Stimulated activated CD8-positive, alpha-beta memory T cell treated with anti-CD3 and anti-CD28 coated beads, Interleukin-15, amount 100 ng/mL, for 24 hours (primary cell): ENCODE data around the gene IGHMBP2.

ENCODE experiments used
- DNase-seq: peaks from one replicate; pipeline ENCODE4 v3.0.0-alpha.2; 2020; ENCODE audit warnings: low read depth

IGHMBP2 gene

DNA sequence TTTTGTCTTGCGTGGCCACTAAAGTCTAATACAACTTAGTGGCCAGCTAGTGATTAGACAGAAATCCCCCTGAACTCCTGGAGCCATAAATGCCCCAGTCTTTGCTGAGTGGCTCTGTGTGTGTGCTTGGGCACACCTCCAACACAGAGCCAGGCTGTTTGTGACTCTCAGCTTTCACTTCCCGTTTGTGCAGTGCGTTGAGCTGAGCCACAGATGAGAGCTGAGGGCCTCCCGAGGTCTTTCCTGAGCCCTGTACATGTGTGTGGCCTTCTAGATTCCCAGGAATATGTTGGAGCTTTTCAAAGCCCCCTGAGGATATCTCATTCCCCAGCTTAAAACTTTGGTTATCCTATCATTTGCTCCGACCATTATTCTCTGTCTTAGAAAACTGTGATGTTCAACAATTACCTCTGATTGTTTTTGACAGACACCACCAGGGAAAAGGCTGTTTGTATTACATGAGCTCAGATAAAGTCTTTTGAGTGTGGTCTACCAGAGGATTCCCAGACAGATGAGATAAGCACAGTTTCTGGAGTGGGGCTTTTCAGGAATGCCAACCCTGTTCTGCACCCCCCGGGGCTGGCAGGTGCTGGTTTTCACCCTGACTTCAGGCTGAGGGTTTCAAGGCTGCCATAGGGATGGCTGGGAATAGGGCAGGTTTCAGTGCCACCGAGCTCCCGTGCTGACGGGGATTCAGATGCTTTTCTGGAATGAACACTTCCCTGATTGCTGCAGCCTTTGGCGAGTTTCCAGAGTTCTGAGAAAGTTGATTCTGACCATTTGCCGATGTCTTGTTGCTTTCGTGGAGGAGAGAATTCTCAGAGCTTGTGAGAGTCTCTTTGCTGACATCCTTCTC, 23.8 kb downstream of the IGHMBP2 start:
- DNase-seq: no peak

DNA sequence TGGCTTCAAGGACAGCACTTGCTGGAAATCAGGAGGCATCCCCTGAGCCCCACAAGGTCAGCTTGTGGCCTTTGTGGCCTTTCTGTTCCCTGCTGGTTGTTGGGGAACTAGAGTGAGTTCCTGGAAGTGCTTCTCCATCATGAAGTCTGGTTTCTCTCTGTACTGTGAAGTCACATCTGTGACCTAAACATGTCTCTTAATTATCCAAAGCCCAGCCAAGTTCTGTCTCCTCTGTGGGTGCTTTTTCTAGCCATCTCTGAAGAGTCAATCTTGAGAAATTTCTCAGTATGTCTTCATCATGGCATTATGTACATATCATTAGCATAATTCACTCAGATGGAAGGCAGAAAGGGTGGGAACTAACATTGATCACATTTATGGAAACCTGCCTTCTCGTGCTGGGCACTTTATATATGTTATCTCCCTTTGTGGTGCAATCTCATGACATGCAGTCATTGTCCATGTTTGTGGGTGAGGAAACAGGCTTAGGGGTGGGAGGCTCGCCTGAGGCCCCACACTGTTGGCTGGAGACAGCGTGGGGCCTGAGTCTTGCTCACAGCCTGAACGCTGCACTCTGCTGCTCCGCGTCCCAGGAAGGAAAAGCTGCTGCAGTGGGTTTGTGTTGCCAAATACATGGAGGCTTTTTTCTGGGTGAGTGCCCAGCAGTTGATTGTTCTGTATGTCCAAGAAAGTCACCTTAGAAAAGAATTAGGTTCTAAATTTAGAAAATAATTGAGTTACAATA, 24.6 kb downstream of the IGHMBP2 start:
- DNase-seq: no peak

DNA sequence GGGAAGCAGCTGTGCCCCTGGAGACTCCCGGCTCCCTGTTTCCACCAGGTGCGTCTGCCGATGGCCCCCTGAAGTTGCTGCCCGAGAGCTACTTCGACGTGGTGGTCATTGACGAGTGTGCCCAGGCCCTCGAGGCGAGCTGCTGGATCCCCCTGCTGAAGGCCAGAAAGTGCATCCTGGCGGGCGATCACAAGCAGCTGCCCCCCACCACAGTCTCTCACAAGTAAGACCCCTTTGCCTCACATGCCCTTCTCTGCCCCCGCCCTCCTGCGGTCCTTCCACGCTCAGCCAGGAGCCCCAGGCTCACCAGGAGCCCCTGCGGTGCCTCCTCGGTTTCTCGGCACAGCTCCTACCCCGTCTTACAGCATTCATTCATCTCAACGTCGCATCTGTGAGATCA, 25.4 kb downstream of the IGHMBP2 start:
- DNase-seq: no peak

DNA sequence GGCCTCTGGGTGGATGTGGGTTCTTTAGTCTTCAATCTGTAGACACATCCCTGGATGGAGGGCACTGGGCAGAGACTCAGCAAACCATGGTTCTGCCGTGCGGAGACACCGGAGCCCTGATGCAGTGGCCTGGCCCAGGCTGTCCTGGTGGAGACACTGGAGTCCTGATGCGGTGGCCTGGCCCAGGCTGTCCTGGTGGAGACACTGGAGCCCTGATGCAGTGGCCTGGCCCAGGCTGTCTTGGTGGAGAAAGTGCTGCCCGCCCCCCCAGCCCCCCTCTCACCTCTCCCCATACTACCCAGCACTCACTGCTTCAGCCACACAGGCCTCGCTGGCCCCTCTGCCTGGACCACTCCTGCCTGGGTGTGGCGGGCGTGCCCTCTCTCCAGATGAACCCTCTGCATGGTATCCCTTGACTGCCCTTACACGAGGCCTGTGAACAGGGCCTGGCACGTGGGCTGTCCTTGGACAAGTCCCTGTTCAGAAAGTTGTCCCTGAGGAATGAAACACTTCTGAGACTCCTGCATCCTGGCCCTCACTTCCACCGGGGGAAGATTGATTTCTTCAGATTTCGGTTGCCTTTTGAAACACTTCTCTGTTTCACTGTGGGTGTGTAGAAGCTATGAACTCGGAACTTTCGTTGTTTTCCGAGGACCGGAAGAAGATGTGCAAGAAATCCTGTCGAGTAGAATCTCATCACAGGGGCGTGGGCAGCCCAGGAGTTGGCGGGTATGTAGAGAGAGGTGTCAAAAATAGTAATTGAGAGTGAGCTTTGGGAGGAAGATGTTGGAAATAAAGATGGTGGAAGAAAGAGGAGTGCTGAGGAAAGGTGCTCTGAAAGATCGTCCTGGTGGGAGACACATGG, 26.2 kb downstream of the IGHMBP2 start:
- DNase-seq: no peak

DNA sequence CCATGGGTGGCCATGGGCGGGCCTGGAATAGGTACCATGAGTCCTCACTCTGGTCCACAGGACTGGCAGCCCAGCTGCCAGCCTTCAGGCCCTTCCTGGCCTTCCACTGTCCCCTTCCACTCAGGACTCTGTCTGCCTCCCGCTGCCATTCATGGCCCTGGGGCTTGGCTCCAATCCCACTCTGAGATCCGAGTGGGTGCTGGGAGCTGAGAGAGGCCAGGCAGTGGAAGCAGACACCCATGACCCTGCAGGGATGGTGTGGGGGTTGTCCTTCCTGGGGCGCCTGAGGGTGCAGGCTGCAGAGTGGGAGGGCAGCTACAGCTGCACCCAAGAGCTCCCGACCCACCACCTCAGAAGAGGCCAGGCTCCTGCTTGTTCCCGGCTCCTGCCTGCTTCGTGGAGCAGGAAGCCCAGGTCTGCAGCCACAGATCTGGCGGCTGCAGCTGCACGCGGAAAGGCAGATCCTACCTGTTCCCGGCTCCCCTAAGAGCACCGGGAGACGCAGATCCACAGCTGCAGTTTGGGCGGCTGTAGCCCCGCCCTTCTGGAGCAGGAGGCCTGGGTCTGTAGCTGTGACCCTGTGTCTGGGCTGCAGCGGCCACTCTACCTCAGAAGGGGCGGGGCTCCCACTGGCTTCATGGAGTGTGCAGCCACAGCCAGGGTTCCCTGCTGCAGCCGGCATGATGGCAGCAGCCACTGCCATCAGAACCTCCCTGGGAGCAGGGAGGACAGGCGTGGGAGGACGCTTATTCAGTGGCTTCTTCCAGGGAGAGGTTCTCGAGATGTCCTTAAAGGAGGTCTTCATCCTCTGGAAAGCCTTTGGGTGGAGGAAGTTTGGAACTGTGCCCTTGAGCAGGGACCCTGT, 27.5 kb downstream of the IGHMBP2 start:
- DNase-seq: no peak

DNA sequence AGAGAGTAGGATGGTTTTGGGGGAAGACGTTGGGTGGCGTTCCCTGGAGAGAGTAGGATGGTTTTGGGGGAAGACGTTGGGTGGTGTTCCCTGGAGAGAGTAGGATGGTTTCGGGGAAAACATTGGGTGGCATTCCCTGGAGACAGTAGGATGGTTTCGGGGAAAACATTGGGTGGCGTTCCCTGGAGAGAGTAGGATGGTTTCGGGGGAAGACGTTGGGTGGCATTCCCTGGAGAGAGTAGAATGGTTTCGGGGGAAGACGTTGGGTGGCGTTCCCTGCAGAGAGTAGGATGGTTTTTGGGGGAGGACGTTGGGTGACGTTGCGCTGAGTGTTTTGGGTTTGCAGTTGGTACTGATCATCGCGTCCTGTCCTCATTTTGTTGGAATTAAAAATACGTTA, 28.2 kb downstream of the IGHMBP2 start:
- no peak for DNase-seq

DNA sequence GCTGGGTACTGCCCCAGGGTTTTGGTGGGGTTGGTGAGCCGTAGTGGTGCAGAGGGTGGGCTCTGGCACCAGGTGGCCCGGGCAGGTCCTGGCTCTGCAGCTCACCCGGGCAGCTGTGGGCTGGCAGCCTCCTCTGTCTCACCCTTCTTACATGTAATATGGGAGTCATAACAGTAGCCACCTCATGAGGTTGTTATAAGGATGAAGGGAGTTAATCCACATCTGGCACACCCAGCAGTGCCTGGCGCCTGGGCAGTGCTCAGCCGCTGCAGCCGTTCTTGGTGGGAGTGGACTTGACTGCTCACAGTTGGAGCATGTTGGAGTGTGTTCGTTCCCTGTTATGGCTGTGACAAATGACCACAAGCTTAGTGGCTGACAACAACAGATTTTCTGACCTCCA, 28.7 kb downstream of the IGHMBP2 start:
- no peak for DNase-seq

DNA sequence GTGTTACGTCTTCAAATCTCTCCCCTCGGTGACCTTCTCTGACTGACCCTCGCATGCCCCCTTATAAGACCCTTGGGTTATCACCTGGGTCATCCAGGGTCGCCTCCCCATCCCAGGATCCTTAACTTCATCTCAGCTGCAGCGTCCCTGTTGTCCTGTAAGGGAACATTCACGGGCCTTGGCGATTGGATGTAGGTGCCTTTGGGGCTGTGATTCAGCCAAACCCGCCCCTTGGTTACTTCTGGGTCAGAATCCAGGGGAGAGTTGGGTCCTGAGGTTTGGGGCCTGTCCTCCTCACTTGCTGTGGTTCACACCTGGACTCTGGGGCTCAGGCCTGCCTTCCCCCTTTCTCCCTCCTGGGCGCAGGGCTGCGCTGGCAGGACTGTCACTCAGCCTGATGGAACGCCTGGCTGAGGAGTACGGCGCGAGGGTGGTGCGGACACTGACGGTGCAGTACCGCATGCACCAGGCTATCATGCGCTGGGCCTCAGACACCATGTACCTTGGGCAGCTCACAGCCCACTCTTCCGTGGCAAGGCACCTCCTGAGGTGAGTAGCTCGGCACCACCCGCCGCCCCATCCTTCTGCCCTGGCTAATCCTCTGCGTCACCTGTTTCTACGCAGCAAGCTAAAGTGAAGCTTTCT, 29.4 kb downstream of the IGHMBP2 start:
- no peak for DNase-seq

DNA sequence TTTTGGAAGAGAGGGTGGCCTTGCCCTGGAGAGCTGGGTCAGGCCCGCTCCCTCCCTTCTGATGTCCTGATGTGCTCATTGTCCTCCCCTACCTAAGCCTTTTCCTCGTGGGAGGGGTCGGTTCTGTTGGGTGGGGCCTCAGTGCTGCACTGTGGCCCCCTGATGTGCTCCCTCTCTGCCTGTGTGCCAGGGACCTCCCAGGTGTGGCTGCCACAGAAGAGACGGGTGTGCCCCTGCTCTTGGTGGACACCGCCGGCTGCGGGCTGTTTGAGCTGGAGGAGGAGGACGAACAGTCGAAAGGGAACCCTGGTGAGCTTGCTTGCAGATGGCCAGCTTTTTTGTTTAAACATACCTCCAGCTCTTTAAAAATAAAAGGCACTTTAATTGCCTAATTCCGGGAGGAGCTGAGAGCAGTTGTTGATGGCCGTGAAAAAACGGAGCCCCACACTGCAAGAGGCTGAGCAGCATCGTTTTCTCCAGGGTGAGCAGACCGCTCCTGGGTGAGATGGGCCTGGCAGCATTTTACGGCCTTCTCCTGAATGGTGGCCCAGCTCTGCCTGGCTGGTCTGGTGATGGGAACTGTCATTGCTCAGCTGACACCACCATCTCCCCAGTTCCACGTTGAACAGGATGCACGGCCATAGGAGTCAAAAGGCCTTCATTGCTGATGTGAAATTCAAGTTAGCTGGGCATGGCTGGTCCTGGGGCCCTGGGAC, 30.1 kb downstream of the IGHMBP2 start:
- no peak for DNase-seq

DNA sequence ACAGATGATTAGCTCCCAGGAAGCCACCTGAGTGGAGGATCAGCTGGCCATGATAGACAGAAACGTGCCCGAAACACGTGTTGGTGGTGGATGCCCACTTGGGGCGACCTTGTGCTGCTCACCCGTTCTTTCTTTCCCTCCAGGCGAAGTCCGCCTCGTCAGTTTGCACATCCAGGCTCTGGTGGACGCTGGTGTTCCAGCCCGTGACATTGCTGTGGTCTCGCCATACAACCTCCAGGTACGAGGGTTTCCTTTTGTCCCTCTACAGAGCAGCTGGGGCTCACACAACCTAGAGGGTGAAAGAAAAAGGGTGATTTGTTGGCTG, 30.6 kb downstream of the IGHMBP2 start:
- no peak for DNase-seq

DNA sequence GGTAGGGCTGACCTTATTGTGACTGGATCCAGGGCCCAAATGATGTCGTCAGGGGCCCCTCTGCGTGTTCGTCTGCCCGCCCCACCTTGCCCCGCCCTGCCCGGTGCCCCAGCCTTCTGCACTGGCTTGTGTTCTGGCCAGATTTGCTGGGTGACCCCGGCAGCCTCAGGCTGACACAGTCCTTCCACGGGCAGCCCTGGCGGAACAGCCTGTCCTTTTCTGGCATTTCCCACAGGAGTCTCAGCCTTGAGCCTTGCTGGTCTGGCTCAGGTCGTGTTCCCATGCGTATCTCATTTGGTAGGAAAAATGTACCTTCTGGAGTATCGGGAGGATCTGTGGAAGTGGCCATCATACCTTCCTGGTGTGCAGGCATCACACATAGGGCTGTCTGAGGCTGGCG, 31.0 kb downstream of the IGHMBP2 start:
- no peak for DNase-seq

DNA sequence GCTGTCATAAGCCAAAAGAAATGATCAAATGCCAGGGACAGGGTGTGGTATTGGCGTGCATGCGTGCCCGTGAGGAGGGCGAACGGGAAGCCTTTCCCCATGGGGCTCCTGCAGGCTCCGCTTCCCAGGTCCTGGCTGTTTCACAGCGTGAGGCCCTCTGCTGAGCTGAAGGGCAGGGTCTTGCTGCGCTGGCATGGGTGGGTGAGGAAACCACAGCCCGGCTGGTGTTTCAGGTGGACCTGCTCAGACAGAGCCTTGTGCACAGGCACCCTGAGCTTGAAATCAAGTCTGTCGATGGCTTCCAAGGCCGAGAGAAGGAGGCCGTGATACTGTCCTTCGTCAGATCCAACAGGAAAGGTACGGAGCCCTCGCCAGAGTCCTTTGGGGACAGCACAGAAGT, 31.4 kb downstream of the IGHMBP2 start:
- DNase-seq: no peak

DNA sequence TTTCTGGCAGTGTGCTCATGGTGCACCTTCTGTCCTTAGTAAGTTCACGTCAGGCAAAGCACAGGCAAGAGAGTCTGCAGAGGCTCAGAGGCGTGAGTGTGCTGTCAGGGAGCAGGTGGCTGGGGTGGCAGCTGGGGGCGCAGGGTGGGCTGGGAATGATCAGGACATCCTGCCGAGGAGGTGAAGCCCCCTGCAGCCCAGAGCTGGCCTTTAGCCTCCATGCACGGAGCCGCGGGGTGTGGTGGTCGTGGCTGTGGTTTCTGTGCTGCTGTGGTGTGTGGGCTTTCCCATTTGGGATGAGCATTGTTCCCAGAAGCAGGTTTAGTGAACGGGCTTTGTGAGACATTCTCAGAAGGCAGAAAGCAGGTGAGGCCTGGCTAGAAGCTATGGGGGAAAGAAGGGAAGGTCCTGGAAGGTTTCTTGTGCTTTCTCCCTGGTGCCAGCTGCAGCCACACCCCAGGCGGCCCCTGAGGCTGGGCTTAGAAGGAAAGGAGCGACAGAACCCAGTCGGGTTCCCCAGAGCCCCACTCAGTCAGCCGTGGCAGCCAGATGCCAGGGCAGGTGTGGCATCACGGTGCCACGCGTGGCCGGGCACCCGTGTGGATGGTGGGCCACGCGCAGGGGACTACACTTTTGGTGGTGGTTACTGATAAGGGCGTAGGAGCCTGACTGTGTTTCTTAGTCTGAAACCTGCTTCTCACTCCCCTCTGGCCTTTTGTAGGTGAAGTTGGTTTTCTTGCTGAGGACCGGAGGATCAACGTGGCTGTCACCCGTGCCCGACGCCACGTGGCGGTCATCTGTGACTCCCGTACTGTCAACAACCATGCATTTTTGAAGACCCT, 32.0 kb downstream of the IGHMBP2 start:
- DNase-seq: no peak

DNA sequence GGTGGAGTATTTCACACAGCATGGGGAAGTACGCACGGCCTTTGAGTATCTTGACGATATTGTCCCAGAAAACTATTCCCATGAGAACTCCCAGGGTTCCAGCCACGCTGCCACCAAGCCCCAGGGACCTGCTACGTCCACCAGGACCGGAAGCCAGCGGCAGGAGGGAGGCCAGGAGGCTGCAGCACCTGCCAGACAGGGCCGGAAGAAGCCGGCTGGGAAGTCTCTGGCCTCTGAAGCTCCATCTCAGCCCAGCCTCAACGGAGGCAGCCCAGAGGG, 32.6 kb downstream of the IGHMBP2 start:
- no peak for DNase-seq

DNA sequence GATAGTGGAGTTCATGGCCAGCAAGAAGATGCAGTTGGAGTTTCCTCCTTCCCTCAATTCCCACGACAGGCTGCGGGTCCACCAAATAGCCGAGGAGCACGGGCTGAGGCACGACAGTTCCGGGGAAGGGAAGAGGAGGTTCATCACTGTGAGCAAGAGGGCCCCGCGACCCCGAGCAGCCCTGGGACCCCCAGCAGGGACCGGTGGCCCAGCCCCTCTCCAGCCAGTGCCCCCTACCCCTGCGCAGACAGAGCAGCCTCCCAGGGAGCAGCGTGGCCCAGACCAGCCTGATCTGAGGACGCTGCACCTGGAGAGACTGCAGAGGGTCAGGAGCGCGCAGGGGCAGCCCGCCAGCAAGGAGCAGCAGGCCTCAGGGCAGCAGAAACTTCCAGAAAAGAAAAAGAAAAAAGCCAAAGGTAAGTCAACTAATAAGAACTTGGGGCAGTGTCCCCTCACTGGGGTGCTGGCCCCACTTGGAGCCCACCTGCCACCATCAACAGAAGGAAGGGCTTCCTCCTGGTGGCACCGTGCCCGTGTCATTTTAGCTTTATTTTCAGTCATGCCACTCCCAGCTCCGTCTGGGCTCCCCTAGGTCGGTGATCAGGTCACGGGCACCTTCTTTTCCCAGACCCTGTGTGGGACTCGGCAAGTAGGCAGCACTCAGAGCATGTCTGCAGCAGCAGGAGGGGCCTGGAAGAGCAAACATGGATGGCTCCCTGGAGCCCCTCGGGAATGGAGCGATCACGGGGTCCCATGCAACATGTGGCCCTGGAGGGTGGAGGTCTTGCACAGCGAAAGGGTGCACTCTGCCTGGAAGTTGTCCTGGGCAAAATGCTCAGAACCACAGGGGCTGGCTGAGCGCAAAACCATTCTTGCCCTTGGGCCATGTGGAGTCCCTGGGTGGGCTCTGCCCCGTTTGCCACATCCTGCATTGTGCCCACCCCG, 33.3 kb downstream of the IGHMBP2 start:
- no peak for DNase-seq

DNA sequence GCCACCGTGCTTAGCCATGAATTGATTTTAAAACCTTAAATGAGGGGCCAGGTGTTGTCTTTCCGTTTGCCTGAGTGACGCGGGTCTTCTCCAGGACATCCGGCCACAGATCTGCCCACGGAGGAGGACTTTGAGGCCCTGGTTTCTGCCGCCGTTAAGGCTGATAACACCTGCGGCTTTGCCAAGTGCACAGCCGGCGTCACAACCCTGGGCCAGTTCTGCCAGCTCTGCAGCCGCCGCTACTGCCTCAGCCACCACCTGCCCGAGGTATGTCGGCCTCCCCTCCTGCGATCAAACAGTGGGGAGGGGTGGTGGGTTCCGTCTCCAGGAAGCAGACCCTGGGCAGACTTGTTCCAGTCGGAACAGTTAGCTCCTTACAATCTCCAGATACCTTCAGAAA, 34.4 kb downstream of the IGHMBP2 start:
- no peak for DNase-seq

DNA sequence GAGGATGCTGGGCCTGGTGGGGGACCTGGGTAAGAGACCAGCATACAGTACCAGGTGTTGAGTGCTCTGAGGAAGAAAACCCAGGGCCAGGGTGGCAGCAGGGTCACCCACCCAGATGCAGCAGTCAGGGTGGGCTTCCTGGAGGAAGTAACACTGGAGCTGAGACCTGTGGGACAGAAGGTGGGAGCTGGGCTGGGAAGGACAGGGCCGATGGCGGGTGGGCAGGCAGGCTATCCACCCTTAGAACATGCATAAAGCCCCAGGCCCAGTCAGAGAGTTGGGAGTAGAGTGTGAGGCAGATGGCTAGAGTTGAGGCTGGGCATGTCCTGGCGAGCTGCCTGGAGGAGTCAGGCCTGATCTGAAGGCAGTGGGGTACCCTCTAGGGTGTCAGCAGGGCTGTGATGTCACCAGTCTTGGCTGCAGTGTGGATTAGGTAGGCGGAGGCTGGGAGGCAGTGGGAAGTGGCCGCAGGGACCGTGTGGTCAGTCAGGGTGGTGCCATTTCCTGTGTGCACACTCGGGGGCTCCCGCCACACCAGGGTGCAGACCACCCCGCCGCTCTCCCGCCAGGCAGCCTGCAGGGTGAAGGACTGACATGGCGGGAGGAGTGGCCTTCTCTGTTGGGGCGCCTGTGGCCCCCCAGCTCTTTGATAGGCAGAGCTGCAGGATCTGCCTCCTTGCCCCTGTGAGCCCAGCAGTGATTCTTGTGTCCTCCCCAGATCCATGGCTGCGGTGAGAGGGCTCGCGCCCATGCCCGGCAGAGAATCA, 35.3 kb downstream of the IGHMBP2 start:
- DNase-seq: no peak
